Omental fat pad (tissue), 4 donors: ENCODE data around the gene PRSS35. TPM values are rescaled to one million over a fixed set of nuclear protein-coding genes. Genes with fewer than 3 reads are reported as not detected.

Experiments used
- ATAC-seq: fragments of 150-250 bp; one replicate; pipeline ENCODE4 v1.9.1; 2016; ENCODE audit warnings: mild to moderate bottlenecking, moderate library complexity; ENCODE audit not compliant: low FRiP score
- DNase-seq: peaks from one replicate; pipeline ENCODE4 v3.0.0-alpha.2; 2019; ENCODE audit warnings: low spot score
- CTCF ChIP-seq, 3 donors: fragments of 450-650 bp; IDR thresholded peaks; one replicate each; pipeline ENCODE4 v1.5.1; 2016 to 2017; ENCODE audit warnings: antibody characterized with exemption in 3 of 3, mild to moderate bottlenecking in 3 of 3, moderate library complexity in 2 of 3
- total RNA-seq, 4 donors: library from RNA; depleted of rRNA; stranded (reverse); fragments of >200 nt; gene quantifications; one replicate each; pipeline ENCODE4 v1.1.0, GENCODE V29; 2016

PRSS35 gene
- total RNA-seq, 4 donors from 2014 or later = not detected

GRCh38 chr6:83514866-83515466 is 2.6 kb downstream of the PRSS35 start:
- DNase-seq (no peak), ATAC-seq (peak; percentile 55)
- TF ChIP-seq CTCF (IDR thresholded peaks at IDR 0.05) = peak in 1 of 3 donors; percentile 44

GRCh38 chr6:83517500-83517899 is 5.2 kb downstream of the PRSS35 start:
- no peak for TF ChIP-seq CTCF (IDR thresholded peaks at IDR 0.05)
- DNase-seq = no peak
- ATAC-seq = no peak

GRCh38 chr6:83518816-83519480 is 6.6 kb downstream of the PRSS35 start:
- ATAC-seq = no peak
- no peak for DNase-seq
- no peak for TF ChIP-seq CTCF (IDR thresholded peaks at IDR 0.05)

- DNase-seq = peak; percentile 53
- no peak for TF ChIP-seq CTCF (IDR thresholded peaks at IDR 0.05)
- ATAC-seq = no peak
Measured at GRCh38 chr6:83536034-83536646, 23.8 kb downstream of the PRSS35 start.

- TF ChIP-seq CTCF (IDR thresholded peaks at IDR 0.05) = no peak
- ATAC-seq (no peak), DNase-seq (no peak)
Measured at GRCh38 chr6:83536647-83537589, 24.6 kb downstream of the PRSS35 start.

GRCh38 chr6:83539678-83540077 is 27.3 kb downstream of the PRSS35 start:
- TF ChIP-seq CTCF (IDR thresholded peaks at IDR 0.05) = no peak
- no peak for ATAC-seq
- no peak for DNase-seq
